Astrocyte (in vitro differentiated cells and primary cell): ENCODE measurements around the gene PXT1. TPM values are rescaled to one million over a fixed set of nuclear protein-coding genes. Genes with fewer than 3 reads are reported as not detected.

Experiments
- DNase-seq: peaks from one replicate; pipeline ENCODE4 v3.0.0-alpha.2; 2010; ENCODE audit warnings: low read depth
- FAIRE-seq: peaks from 2 replicates; lab custom pipeline; 2011; peaks lifted over from hg19 to GRCh38; lab: Jason Lieb, UNC
- H2AFZ ChIP-seq: 2 replicates; pipeline ENCODE4 v1.6.0; 2012; ENCODE audit warnings: low read depth, low read length, inconsistent platforms
- H3K27ac ChIP-seq: 2 replicates; pipeline ENCODE4 v1.5.1; 2011; ENCODE audit warnings: low read depth, low read length, inconsistent platforms
- H3K27me3 ChIP-seq: 2 replicates; pipeline ENCODE4 v1.6.0; 2011; ENCODE audit warnings: low read length, inconsistent platforms; ENCODE audit not compliant: insufficient read depth
- H3K36me3 ChIP-seq: 2 replicates; pipeline ENCODE4 v1.5.1; 2011; ENCODE audit warnings: low read length, inconsistent platforms; ENCODE audit not compliant: insufficient read depth
- H3K4me1 ChIP-seq: 2 replicates; pipeline ENCODE4 v1.5.1; 2011; ENCODE audit warnings: low read length, inconsistent platforms; ENCODE audit not compliant: insufficient read depth
- H3K4me2 ChIP-seq: 2 replicates; pipeline ENCODE4 v1.6.0; 2012; ENCODE audit warnings: low read length, inconsistent platforms
- H3K4me3 ChIP-seq: 2 replicates; pipeline ENCODE4 v1.5.1; 2011; ENCODE audit warnings: low read depth, mild to moderate bottlenecking, low read length, inconsistent platforms; ENCODE audit not compliant: insufficient read depth
- H3K79me2 ChIP-seq: 2 replicates; pipeline ENCODE4 v1.6.0; 2012; ENCODE audit warnings: mild to moderate bottlenecking, low read length, inconsistent platforms; ENCODE audit not compliant: insufficient read depth
- H3K9ac ChIP-seq: 2 replicates; pipeline ENCODE4 v1.6.0; 2012; ENCODE audit warnings: mild to moderate bottlenecking, low read length, inconsistent platforms
- H3K9me3 ChIP-seq: 2 replicates; pipeline ENCODE4 v1.5.1; 2012; ENCODE audit warnings: low read depth, mild to moderate bottlenecking, low read length, inconsistent platforms; ENCODE audit not compliant: insufficient read depth
- H4K20me1 ChIP-seq: 2 replicates; pipeline ENCODE4 v1.6.0; 2012; ENCODE audit warnings: low read length, inconsistent platforms; ENCODE audit not compliant: insufficient read depth
- H3K27ac Mint-ChIP-seq: one replicate; pipeline ENCODE4 v1.8.0; 2021; ENCODE audit warnings: mild to moderate bottlenecking, mixed read lengths; ENCODE audit not compliant: unreplicated experiment
- H3K27me3 Mint-ChIP-seq: one replicate; pipeline ENCODE4 v1.8.0; 2021; ENCODE audit warnings: low read depth, mixed read lengths; ENCODE audit not compliant: unreplicated experiment
- H3K36me3 Mint-ChIP-seq: one replicate; pipeline ENCODE4 v1.8.0; 2021; ENCODE audit warnings: low read depth, mixed read lengths; ENCODE audit not compliant: unreplicated experiment
- H3K4me1 Mint-ChIP-seq: one replicate; pipeline ENCODE4 v1.8.0; 2021; ENCODE audit warnings: low read depth, mixed read lengths; ENCODE audit not compliant: unreplicated experiment
- H3K4me3 Mint-ChIP-seq: one replicate; pipeline ENCODE4 v1.8.0; 2021; ENCODE audit warnings: mild to moderate bottlenecking, moderate library complexity, mixed read lengths; ENCODE audit not compliant: unreplicated experiment
- H3K9me3 Mint-ChIP-seq: one replicate; pipeline ENCODE4 v1.8.0; 2021; ENCODE audit warnings: mild to moderate bottlenecking, mixed read lengths; ENCODE audit not compliant: unreplicated experiment
- EZH2 ChIP-seq: IDR thresholded peaks from 2 replicates; pipeline ENCODE4 v1.6.1; 2012; ENCODE audit warnings: mild to moderate bottlenecking, low read length, inconsistent platforms; ENCODE audit not compliant: insufficient read depth
- total RNA-seq: library from RNA; stranded (reverse); gene quantifications from 2 replicates; pipeline ENCODE4 v1.2.1, GENCODE V29; 2021
- TF ChIP-seq, protein P1 (sequence below): IDR thresholded peaks from 2 replicates; pipeline ENCODE4 v1.5.1; 2011; ENCODE audit warnings: low read depth, mild to moderate bottlenecking, inconsistent platforms, low read length, moderate library complexity; ENCODE audit not compliant: insufficient read depth

Gene PXT1
- total RNA-seq, 1 donor from 2014 or later: 0.09 TPM

DNA sequence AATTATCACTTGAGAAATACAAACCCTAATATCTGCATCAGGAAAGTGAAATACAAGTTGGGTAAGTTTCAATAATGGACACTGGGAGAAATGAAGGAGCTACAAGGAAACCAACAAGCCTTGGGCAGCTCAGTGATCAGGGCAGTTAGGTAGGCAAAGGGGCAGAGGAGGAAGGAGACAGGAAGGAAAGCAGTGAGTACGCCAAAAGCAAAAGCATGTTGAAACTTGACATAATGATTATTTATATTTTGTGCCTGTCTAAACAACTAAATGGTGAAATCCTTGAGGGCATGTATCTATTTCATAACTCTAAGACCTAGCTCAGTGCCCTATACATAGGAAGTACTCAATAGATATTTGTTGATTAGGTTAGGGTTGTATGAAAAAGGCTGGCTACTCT is 23.3 kb downstream of the PXT1 start:
- no peak overlapping the region for H2AFZ ChIP-seq
- no peaks in the 10 kb centered on the region for H3K36me3 Mint-ChIP-seq

DNA sequence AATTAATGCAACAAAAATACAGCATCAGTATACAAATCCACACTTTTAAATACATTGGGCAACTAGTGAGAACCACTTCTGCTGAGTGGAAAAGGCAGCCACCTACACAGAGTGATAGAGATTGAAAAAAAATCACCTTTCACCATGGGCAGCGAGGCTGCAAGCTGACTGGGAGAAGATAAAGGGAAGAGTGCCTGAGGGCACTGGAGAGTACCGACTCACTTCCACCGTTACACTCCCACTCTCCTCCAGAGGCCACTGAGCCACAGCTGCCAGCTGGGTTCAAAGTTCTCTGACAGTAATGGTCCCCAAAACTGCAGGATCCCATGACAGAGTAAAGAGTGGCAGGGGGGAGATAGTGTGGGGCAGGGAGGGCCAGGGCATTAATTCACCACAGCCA is 24.1 kb downstream of the PXT1 start:
- Histone ChIP-seq H2AFZ (no peak overlapping the region), H3K4me2 (no peak overlapping the region), H3K4me3 (no peak overlapping the region), H3K79me2 (no peaks in the 10 kb centered on the region), H3K27me3 (no peaks in the 10 kb centered on the region), H3K9ac (no peak overlapping the region), H3K36me3 (no peaks in the 10 kb centered on the region), H3K27ac (no peak overlapping the region), H4K20me1 (no peaks in the 10 kb centered on the region), H3K4me1 (peaks cover 6% of the 10 kb centered on the region), H3K9me3 (no peaks in the 10 kb centered on the region)
- no peak overlapping the region for H3K27ac Mint-ChIP-seq
- no peaks in the 10 kb centered on the region for H3K27me3 Mint-ChIP-seq
- TF ChIP-seq, protein P1, sequence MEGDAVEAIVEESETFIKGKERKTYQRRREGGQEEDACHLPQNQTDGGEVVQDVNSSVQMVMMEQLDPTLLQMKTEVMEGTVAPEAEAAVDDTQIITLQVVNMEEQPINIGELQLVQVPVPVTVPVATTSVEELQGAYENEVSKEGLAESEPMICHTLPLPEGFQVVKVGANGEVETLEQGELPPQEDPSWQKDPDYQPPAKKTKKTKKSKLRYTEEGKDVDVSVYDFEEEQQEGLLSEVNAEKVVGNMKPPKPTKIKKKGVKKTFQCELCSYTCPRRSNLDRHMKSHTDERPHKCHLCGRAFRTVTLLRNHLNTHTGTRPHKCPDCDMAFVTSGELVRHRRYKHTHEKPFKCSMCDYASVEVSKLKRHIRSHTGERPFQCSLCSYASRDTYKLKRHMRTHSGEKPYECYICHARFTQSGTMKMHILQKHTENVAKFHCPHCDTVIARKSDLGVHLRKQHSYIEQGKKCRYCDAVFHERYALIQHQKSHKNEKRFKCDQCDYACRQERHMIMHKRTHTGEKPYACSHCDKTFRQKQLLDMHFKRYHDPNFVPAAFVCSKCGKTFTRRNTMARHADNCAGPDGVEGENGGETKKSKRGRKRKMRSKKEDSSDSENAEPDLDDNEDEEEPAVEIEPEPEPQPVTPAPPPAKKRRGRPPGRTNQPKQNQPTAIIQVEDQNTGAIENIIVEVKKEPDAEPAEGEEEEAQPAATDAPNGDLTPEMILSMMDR: no peak
- no peak for TF ChIP-seq EZH2
- DNase-seq: no peak
- no peaks in the 10 kb centered on the region for H3K36me3 Mint-ChIP-seq
- no peak for FAIRE-seq
- no peak overlapping the region for H3K4me3 Mint-ChIP-seq
- peaks cover 12% of the 10 kb centered on the region for H3K4me1 Mint-ChIP-seq
- no peaks in the 10 kb centered on the region for H3K9me3 Mint-ChIP-seq

More for the DNA sequence above, 23.3 kb downstream of the PXT1 start:
- TF ChIP-seq, protein P1: no peak
- no peak for TF ChIP-seq EZH2
- DNase-seq: no peak
- no peaks in the 10 kb centered on the region for H3K36me3 ChIP-seq
- H3K4me3 ChIP-seq: no peak overlapping the region
- H3K9me3 ChIP-seq: no peaks in the 10 kb centered on the region
- no peaks in the 10 kb centered on the region for H3K79me2 ChIP-seq
- Mint-ChIP-seq H3K4me3 (no peak overlapping the region), H3K27me3 (no peaks in the 10 kb centered on the region), H3K27ac (no peak overlapping the region), H3K9me3 (no peaks in the 10 kb centered on the region), H3K4me1 (peaks cover 8% of the 10 kb centered on the region)
- no peak overlapping the region for H3K9ac ChIP-seq
- FAIRE-seq: no peak
- no peak overlapping the region for H3K4me2 ChIP-seq
- H3K27ac ChIP-seq: no peak overlapping the region
- no peaks in the 10 kb centered on the region for H4K20me1 ChIP-seq
- peaks cover 11% of the 10 kb centered on the region for H3K4me1 ChIP-seq
- no peaks in the 10 kb centered on the region for H3K27me3 ChIP-seq

DNA sequence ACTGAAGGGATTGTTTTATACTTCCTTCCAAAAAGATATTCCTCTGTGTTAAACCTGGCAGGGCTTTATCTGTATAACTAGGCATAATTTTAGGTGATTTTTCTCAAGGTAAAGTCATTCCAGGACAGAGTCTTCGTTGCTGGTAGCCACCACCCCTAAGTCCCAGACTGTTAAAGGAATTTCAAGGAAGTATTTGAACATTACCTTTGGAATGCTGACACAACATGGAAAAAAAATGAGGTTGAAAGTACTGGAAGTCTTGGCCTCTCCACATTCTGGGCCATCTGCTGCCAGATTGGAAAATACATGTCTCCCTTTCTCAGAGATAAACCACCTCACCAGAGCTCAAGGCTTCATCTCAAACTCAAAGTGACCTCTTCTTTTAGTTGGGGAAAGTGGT is 28.2 kb downstream of the PXT1 start:
- Mint-ChIP-seq H3K36me3 (peaks cover 2% of the 10 kb centered on the region), H3K27me3 (peaks cover 2% of the 10 kb centered on the region), H3K4me1 (peaks cover 10% of the 10 kb centered on the region), H3K27ac (peak overlapping the region; percentile 58), H3K9me3 (no peaks in the 10 kb centered on the region), H3K4me3 (no peak overlapping the region)
- H3K36me3 ChIP-seq: no peaks in the 10 kb centered on the region
- no peak overlapping the region for H3K4me3 ChIP-seq
- no peak overlapping the region for H3K27ac ChIP-seq
- no peaks in the 10 kb centered on the region for H3K4me1 ChIP-seq
- FAIRE-seq (peak; percentile 58), DNase-seq (peak; percentile 59)
- H3K27me3 ChIP-seq: no peaks in the 10 kb centered on the region
- H2AFZ ChIP-seq: no peak overlapping the region
- H3K9me3 ChIP-seq: no peaks in the 10 kb centered on the region
- H3K4me2 ChIP-seq: no peak overlapping the region
- TF ChIP-seq EZH2: no peak
- TF ChIP-seq, protein P1: no peak
- no peak overlapping the region for H3K9ac ChIP-seq
- H3K79me2 ChIP-seq: no peaks in the 10 kb centered on the region
- H4K20me1 ChIP-seq: no peaks in the 10 kb centered on the region
